ENCODE results near the gene RNF224.

The RNF224 gene

DNA sequence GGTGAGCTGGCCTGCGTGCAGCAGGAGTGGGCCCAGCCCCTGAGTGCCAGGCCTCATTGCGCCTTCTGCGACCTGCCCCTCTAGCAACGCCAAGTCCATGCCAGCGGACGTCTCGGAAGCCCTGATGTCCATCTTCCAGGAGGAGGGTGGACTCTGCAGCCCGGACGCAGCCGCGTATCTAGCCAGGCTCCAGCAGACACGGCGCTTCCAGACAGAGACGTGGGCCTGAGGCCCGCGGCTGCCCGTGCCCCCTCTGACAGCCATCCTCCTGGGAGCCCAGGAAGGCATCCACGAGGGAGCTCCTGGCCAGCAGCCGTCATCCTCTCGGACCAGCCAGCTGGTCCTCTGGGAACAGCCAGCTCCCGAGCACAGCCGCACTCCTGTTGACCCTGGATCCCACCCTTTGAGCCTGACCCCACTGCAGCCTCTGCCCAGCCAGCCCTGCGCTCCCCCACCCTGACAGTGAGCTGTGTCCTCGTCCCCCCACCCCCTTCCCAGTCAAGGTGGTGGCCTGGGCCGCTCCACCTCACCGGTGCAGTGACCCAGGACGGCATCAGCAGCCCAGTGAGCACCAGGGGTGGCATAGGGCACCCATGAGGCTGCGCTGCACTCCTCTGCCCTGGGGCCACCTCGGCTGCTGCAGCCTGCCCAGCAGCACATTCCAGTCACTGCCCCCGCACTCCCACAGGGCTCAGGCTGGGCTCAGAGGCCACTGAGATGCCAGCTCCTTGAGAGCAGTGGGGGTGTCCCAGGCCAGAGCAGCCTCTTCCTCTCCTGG is 10.9 kb upstream of the RNF224 start:
- DNase-seq: no peak

DNA sequence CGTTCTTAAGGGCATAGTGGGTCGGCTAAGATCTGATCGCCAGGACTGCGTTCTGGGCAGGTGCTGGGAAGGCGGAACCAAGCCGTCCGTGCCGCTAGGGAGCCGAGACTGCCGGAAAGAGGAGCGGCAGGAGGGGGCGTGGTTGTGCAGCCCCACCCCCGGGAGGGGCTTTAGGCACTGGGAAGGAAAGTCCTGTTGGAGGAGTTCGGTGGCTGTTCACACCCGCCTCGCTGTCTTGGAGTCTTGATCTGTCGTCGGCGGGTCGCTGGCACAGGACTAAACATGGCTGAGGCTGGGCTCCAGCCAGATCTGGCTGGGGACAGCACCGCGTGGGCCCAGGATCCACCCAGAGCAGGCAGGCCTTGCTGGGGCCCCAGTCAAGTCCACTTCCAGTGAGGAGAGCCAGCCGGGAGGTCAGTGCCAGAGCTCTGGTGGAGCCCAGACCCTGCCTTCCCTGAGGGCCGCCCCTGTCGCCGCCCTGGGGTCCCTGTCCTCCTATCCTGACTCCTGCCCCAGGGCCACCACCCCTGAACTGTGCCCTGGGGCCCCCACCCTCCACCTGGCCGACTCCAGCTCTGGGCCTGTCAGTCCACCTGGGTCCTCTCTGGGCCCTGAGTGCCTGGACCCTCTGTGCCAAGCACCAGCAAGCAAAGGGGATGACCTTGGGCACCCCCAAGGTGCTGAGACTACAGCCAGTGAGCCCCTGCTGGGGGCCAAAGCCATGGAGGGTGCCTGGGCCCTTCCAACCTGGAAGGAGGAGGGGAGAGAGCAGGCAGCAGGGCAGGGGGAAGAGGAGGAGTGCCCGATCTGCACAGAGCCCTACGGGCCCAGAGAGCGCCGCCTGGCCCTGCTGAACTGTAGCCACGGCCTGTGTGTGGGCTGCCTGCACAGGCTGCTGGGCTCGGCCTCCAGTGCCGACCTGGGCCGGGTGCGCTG is 9.8 kb upstream of the RNF224 start:
- DNase-seq: no peak

DNA sequence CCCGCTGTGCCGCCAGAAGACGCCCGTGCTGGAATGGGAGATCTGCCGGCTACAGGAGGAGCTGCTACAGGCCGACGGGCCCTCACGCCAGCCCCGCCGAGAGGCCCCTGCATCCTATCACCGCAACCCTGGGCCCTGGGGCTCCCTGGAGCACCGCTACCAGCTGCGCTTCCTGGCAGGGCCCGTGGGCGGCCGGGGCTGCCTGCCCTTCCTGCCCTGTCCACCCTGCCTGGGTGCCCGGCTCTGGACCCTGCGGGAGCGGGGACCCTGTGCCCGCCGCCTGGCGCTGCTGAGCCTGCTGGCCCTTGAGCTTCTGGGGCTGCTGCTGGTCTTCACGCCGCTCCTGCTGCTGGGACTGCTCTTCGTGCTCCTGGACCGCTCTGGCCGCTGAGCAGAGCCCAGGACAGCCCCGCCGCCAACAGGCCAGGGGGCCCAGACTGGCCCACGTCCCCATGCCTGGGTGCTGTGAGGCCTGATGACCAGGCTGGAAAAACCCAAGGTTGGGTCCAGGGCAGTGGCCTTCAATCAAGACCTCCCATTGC is 9.0 kb upstream of the RNF224 start:
- no peak for DNase-seq

DNA sequence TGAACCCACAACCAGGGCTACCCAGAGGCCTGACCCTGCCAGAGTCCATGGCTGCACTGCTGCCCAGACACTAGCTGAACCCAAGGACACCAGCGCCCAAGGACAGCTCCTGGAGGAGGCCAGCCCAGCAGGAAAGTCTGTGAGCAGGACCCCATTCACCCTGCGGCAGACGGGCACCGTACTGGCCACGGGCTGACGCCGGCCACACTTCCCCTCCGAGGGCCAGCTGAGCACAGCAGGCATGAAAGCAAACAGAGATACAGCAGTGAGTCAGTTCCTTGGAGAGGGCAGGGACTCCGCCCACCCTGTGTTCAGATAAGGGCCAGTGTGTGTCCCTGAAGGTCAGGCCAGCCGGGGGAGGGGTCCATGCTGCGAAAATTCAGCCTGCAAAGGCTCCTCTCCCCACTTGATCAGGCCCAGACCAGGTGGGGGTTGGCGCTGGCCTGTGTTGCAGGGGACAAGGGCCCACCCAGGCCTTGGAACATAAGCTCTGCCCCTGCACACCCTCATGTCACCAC is 8.5 kb upstream of the RNF224 start:
- DNase-seq: no peak

DNA sequence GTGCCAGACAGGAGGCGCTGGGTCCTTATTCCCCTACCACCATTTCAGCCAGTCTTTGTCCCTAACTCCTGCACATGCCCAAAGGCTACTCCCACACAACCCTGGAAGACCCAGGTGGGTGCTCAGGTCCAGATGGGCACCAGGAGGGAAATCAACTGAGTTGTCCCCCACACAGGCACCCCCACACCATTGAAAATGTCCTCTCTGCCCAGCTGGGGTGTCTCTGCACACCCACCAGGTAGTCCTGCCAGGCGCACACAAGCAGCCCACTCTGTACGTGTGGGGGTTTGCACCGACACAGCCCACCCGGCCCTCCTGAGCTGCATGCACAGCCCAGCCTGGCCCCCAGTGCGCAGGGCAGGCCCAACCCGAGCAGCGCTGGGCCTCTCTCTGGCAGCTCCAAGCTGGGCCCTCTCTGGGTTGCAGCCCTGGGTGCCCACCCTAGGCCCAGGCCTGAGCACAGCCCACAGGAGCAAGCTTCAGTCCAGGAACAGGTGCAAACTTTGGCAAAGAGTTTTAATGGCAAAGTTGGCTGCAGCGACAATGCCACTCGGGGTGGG is 7.5 kb upstream of the RNF224 start:
- DNase-seq: no peak

DNA sequence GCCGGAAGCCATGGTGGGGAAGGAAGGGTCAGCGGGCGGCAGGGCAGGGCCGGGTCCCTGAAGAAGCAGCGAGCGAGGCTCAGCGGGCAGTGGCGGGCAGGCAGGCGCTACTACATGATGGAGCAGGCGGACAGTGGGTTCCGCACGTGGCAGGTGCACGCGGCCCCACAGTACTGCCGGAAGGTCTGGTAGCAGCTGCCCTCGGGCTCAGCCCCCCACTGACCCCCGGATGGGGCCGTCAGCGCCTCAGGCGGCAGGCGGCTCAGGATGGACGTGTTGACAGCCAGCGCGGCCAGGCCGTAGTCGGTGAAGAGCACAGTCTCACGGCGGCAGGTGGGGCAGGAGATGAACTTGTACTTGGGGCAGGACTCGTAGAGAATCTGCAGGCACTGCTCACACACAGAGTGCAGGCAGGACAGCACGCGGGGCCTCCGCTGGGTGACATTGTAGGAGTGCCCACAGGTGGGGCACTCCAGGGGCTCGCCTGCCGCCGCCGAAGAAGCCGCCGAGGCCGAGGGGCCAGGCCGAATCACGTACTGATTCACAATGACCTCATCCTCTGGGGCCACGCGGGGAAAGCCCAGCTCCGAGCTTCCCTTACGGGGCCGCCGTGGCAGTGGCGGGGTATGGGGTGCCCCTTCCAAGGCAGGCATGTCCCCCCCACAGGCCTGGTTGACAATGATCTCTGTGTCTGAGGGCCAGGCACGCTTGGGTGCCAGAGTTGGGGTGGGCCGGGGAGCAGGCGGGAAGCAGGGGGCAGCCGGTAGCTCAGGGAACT is 6.8 kb upstream of the RNF224 start:
- DNase-seq: no peak

DNA sequence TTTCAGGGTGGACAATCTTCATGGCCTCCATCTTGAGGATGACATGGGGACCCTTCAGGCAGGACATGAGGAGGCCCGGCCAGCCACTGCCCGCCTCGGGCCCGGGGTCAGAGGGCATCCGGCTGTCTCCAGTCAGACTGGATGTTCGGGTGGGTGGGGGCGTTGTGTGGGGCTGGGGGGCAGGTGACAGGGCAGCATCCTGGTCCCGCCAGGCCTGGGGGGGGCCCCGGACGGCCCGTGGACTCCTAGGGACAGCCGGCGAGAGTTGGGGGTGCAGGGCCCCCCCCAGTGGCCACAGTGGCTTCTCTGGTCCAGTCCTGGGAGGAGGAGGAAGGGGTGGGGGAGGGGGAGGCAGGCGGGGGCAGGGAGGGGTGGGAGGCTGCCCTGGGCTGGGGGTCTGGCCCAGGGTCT is 6.2 kb upstream of the RNF224 start:
- no peak for DNase-seq

DNA sequence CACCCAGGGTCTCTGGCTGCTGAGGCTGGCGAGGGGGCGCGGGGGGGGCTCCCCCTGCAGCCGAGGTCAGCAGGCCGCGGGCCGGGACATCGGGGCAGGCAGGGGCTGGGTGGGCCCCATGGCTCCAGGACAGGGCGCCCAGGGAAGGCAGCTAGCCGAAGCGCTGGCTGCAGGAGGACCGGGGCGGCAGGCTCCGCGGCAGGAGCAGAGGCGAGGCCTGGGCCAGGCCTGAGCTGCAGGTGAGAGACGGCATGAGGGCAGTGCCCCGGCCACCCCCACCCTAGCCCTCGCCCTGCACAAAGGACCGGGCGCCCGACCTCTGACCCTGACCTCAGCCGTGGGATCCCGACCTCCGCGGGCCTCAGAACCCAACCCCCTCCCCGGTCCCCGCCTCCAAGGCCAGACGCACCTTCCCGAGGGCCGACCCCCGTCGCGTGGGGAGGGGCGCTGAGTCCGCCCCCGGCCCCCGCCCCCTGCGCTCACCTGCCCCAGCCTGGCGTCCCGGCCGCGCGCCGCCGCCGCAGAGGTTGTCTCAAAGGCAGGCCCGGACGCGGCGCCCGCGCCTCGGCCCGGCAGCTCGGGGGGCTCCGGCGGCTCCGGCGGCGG is 5.7 kb upstream of the RNF224 start:
- DNase-seq: no peak

DNA sequence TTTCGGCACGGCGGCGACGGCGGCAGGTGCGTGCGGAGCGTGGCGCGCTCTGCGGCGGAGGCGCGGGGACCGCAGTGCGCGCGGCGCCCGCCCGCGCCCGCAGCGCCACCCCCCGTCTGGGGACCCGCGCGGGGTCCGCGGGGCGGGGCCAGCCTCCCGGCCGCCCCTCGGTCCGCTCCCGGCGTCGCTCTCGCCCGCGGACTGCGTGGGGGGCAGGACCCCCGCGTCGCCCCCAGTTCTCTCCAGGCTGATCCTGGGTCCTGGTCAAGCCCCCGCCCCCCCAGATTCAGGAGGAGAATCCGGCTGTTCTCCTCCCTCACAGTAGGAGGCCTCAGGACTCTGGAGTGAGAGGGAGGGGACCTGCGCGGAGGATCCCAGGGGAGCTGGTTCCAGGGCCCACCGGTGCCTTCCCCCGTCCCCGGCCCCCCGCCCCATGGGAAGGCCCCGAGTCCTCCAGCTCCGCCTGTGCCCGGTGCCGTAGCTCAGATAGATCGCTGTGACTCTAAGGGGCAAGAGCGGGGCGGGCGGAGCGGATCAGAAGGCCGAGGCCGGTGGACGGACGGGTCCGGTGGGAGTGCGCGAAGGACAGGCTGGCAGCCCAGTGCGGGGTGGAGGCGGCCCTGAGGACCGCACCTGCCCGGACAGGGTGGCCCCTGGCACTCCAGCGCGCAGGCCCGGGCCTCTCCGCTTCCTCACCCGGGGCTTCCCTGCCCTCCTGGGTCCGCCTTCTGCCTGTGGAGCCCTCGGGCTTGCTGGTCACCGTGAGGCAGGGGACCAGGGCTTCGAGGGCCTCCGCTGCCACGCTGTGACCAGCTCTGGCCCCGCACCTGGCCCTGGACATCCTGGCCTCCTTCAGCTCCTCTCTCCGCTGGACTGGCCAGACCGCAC is 4.9 kb upstream of the RNF224 start, which contains the start of gene RNF208:
Gene RNF208, minus strand, starts transcription at position 51 of the 888 bp plus-strand sequence. CDS start 1,028 bp downstream, outside the sequence.
- no peak for DNase-seq

DNA sequence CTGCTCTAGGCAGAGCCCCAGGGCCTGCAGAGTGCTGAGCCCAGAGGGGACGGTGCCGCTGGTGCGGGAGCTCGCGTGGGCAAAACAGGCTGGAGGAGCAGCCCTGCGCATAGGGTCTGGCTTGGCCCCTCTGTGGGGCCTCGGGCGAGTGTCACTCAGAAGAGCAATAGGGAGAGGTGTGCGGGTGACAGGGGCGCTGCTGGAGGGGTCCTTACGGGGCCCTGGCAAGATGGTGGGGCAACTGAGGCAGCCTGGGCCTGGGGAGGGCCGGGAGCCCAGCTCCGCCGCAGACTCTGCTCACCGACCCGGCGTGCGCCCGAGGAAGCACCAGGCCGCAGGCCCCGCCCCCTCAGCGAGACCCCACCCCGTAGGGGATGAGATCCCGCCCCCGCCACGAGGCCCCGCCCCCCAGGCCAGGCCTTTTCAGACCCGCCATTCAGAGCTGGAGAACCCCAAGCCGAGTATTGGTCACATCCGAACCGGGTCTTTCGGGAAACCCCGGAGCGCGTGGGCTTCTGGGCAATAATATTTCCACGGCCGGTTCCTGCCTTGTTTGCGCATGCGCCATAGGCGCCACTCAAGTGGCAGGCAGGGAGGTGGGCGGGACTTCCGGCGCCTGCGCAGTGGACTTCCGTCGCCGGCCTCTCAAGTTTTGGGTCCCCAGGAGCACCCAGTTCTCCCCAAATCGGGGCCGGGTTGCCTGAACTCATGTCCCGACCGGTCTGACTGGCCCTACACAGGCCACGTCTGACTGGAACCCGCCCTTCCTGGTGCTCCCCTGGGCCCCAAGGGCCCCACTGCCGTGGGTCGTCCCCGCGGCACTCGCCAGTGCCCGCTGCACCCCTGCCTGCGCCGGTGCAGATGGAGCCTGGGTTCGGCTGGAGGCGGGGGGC is 4.0 kb upstream of the RNF224 start:
- peak; percentile 99 for DNase-seq

DNA sequence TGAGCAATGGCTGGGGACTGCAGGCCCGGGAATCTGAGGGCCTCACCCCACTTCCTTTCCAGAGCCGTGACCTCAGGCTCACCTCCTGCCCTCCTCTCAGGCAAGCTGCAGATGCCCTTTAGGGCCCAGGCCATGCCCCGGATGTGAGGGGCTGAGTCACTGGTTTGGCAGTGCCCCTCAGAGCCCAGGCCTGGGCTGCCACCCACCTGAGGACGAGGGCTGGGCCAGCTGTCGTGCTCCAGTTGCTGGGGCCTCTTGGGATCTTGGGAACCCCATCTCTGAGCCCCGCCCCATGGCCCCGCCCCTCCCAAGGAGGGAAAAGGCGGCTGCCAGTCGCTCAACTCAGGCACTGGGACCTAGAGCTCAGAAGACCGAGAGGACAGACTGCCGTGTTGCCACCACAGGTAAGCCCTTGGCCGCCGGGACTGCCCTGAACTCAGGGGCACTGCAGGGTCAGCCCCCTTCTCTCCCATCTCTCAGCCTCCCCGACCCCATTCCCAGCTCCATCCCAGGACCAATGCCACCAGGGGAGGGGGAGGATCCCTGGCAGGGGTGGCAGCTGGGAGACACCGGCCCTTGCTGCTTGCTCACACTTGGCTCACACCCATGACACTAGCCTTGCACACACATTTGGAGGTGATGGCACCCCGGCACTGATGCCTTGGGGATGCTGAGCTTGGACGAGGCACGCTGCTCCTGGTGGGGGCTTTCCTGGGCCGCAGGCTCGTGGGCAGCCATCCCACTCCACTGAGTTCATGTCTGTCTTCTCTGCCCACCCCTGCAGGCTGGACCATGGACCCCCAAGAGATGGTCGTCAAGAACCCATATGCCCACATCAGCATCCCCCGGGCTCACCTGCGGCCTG is 2.2 kb upstream of the RNF224 start, which contains the start of gene CYSRT1:
Gene CYSRT1, plus strand, starts transcription at position 345 of the 865 bp plus-strand sequence. Its CDS starts 448 bp downstream, at position 793.
- DNase-seq: no peak

DNA sequence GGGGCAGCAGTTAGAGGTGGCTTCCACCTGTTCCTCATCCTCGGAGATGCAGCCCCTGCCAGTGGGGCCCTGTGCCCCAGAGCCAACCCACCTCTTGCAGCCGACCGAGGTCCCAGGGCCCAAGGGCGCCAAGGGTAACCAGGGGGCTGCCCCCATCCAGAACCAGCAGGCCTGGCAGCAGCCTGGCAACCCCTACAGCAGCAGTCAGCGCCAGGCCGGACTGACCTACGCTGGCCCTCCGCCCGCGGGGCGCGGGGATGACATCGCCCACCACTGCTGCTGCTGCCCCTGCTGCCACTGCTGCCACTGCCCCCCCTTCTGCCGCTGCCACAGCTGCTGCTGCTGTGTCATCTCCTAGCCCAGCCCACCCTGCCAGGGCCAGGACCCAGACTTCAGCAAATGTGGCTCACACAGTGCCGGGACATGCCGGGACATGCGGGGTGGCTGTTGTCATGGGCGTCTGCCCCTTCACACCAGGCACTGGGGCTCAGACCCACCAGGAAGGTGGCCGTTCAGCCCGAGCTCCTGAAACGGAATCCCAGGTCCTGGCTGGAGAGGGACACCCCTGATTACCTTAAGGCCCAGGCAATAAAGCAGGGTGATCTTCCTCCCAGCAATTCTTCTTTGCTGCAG is 1.5 kb upstream of the RNF224 start:
- no peak for DNase-seq

DNA sequence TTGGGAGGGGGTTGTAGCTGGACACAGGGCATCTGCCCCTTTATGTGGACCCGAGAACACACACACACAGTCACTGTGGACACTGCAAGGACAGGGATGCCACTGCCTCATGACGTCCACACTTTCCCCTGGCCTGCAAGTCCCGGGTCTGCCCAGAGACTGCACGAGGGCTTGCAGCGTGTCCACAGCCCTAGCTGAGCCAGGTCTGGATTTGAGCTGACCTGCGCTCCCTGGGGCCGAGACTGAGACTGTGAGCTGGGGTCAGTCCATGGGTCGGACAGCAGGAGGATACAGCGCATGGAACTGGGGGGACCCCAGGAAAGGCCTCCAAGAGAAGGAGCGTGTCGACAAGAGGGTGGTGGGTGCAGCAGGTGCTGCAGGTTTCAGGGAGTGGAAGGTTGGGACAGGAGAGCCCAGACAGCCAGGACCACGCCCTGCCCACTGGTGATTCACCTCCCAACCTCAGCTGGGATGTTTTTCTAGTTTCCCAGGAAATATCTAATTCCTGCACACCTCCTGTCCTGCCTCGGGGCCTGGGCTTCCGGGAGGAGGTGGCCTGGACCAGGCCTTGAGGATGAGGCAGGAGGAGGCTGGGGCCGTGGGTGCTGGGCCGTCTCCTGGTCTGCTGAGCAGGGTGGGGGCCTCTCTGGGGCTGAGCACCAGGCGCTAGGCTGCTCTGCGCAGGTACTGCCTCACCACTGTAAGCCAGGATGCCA is 806 bp upstream of the RNF224 start:
- DNase-seq: no peak

DNA sequence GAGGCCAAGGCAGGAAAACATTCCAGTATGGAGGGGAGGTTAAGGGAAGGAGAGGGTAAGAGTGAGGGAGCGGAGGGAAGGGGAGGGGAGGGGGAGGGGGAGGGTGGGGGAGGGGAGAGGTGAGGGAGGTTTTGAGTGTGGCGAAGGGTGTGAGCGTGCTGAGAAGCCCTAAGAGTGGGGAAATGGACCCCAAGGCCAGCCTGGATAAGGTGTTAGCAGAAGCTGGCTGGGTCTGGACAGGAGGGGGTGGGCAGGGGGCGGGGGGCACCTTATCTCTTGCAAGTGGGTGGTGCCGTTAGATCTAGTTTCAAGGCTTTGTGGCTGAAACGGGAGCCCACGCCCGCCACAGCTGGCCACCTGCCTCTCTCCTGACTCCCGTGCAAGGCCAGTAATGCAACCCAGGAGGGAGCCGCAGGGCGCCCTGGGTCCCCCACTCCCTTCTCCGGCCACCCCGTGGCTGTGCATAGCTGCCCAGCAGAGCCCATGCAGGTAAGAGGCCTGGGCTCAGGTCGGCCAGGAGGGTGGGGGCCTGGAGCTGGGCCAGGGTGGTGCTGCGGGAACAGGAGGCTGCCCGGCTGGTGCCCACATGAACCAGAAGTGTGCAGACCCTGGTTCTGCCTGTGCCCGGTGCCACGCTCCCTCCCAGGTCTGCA is 677 bp downstream of the RNF224 start:
- no peak for DNase-seq

DNA sequence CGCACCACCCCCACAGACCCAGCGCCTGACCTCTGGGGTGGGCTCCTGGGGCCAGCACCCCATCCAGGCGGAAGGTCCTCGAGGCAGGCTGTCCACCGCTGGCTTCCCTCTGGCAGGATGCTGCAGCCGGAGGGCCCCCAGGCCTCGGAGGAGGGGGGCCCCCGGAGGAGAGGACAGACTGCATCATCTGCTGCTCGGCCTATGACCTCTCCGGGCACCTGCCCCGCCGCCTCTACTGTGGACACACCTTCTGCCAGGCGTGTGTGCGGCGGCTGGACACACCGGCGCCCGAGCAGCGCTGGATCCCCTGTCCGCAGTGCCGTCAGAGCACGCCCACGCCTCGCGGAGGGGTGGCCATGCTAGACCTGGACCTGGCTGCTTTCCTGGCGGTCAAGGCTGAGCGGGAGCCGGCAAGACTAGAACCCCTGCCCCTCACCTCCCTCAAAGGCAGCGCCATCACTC is 1.2 kb downstream of the RNF224 start:
- no peak for DNase-seq

All from fibroblast of skin of right quadriceps (primary cell).